OCI-LY7 (cell line): ENCODE data around the gene HACD2. TPM values are rescaled to one million over a fixed set of nuclear protein-coding genes. Genes with fewer than 3 reads are reported as not detected.

Source experiments
- BruUV-seq: library from RNA; stranded (reverse); fragments of 400-500 nt; replicated peaks from 2 replicates; lab custom pipeline; 2021; lab: Mats Ljungman, UMichigan
- CTCF ChIA-PET: fragments of 300-600 bp; sonication (Branson Sonifier 250); formaldehyde crosslinking; loops from one replicate; lab custom pipeline; 2022; ENCODE audit warnings: antibody characterized with exemption; ENCODE audit not compliant: unreplicated experiment; lab: Charles Lee
- POLR2A ChIA-PET: fragments of 300-600 bp; sonication (Branson Sonifier 250); formaldehyde crosslinking; loops from one replicate; lab custom pipeline; 2022; ENCODE audit warnings: antibody characterized with exemption; lab: Charles Lee
- DNase-seq: peaks from one replicate; pipeline ENCODE4 v3.0.0-alpha.2; 2015; ENCODE audit warnings: low spot score
- H2AFZ ChIP-seq: fragments of 200-600 bp; sonication (generic), shearing (Covaris generic); 2 replicates; pipeline ENCODE4 v1.6.1; 2014; ENCODE audit warnings: mild to moderate bottlenecking, antibody characterized with exemption, low read length, moderate library complexity
- H3K27ac ChIP-seq: fragments of 200-600 bp; sonication (generic); 2 replicates; pipeline ENCODE4 v1.5.1; 2014; ENCODE audit warnings: mixed run types, low read depth, mild to moderate bottlenecking, moderate library complexity, low read length, inconsistent platforms; ENCODE audit not compliant: poor library complexity, severe bottlenecking
- H3K36me3 ChIP-seq: fragments of 200-600 bp; sonication (generic); 2 replicates; pipeline ENCODE4 v1.6.1; 2014; ENCODE audit warnings: mild to moderate bottlenecking, antibody characterized with exemption, low read length, moderate library complexity, mixed read lengths; ENCODE audit not compliant: insufficient read depth
- H3K4me1 ChIP-seq: fragments of 200-600 bp; sonication (generic); 2 replicates; pipeline ENCODE4 v1.5.1; 2014; ENCODE audit warnings: mild to moderate bottlenecking, low read length; ENCODE audit not compliant: insufficient read depth, poor library complexity, severe bottlenecking
- H3K4me2 ChIP-seq: fragments of 200-600 bp; sonication (generic); 2 replicates; pipeline ENCODE4 v1.6.1; 2014; ENCODE audit warnings: mild to moderate bottlenecking, low read length
- H3K4me3 ChIP-seq: fragments of 200-600 bp; sonication (generic); 2 replicates; pipeline ENCODE4 v1.5.1; 2014; ENCODE audit warnings: mild to moderate bottlenecking, low read depth, low read length; ENCODE audit not compliant: poor library complexity, severe bottlenecking
- H3K79me2 ChIP-seq: fragments of 200-600 bp; sonication (generic); 2 replicates; pipeline ENCODE4 v1.6.1; 2016; ENCODE audit warnings: low read depth, mild to moderate bottlenecking, low read length, moderate library complexity, mixed read lengths; ENCODE audit not compliant: insufficient read depth
- H3K9me2 ChIP-seq: fragments of 200-600 bp; sonication (generic); 2 replicates; pipeline ENCODE4 v1.6.1; 2016; ENCODE audit warnings: mild to moderate bottlenecking, low read length, mixed read lengths; ENCODE audit not compliant: insufficient read depth
- H3K9me3 ChIP-seq: fragments of 200-600 bp; sonication (generic); 2 replicates; pipeline ENCODE4 v1.6.1; 2014; ENCODE audit warnings: mild to moderate bottlenecking, mixed run types, low read length, mixed read lengths
- H4K20me1 ChIP-seq: fragments of 200-600 bp; sonication (generic); 2 replicates; pipeline ENCODE4 v1.6.1; 2014; ENCODE audit warnings: mild to moderate bottlenecking, antibody characterized with exemption, low read length, moderate library complexity, mixed read lengths; ENCODE audit not compliant: insufficient read depth
- CTCF ChIP-seq: fragments of 200-600 bp; sonication (generic); conservative IDR thresholded peaks from 2 replicates; pipeline ENCODE4 v1.5.1; 2014; ENCODE audit warnings: mild to moderate bottlenecking, antibody characterized with exemption, low read length, moderate library complexity, mixed read lengths
- EZH2phosphoT487 ChIP-seq: fragments of 200-600 bp; sonication (generic); IDR thresholded peaks from 2 replicates; pipeline ENCODE4 v1.6.1; 2018; ENCODE audit warnings: low read depth, borderline replicate concordance, mild to moderate bottlenecking, mixed run types, antibody characterized with exemption, low read length, moderate library complexity, mixed read lengths
- intact Hi-C: fragments of 100-400 bp; cut with micrococcal nuclease; formaldehyde crosslinking; loops from one replicate; pipeline ENCODE4 v1.10.0; 2022; ENCODE audit not compliant: unreplicated experiment
- total RNA-seq, 2 experiments: library from RNA; depleted of rRNA in 1 of 2; stranded (reverse); fragments of >200 nt in 1 of 2; shearing (Covaris generic) in 1 of 2; gene quantifications; 2 replicates each; pipeline ENCODE4 v1.2.3, GENCODE V29; 2014 to 2022

Gene HACD2
- total RNA-seq, 2 experiments from 2014 or later = 10.2 to 22.5 TPM

DNA sequence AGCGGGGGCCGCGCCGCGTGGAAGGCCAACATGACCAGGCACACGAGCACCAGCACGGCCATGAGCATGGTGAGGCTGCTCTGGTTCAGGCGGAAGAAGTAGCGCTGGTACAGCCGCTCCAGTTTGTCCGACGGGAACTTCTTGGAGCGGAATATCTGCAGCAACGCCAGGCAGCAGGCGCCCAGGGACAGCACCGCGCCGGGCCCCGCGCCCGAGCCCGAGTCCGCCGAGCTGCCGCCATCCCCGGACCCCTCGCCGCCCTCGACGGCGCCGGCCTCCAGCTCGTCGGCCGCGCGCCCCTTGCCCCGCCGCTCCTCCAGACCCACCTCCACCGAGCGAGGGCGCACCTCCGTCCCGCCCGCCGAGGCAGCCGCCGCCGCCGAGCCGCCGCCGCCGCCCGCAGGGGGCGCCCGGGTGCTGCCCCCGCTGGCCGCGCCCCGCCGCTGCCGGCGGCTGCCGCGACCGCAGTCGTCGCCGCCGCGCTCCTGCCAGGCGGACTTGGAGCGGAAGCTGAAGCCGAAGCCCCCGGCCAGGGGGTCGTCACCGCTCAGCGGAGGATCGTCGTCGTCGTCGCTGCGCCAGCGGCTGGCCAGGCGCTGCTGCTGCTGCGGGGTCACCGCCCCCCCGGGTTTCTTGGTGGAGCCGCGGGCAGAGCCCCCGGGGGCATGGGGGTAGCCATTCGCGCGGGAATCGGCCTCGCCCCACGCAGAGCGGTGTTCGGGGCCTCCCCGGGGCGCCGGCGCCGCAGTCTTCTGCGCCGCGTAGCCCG is 136.9 kb downstream of the HACD2 start:
- no peak overlapping the region for H3K27ac ChIP-seq
- H3K9me3 ChIP-seq = no peaks in the 10 kb centered on the region
- no peak overlapping the region for H3K4me2 ChIP-seq
- no peak overlapping the region for H2AFZ ChIP-seq
- no TSS peak for BruUV-seq
- H3K4me3 ChIP-seq = no peak overlapping the region
- POLR2A ChIA-PET = no interaction called here
- no peaks in the 10 kb centered on the region for H4K20me1 ChIP-seq
- intact Hi-C loops = no loop called here
- CTCF ChIA-PET = no interaction called here
- no peaks in the 10 kb centered on the region for H3K4me1 ChIP-seq
- no peaks in the 10 kb centered on the region for H3K79me2 ChIP-seq
- H3K36me3 ChIP-seq = no peaks in the 10 kb centered on the region
- no peaks in the 10 kb centered on the region for H3K9me2 ChIP-seq
- no peak for TF ChIP-seq EZH2phosphoT487
- no peak for TF ChIP-seq CTCF
- no peak for DNase-seq

DNA sequence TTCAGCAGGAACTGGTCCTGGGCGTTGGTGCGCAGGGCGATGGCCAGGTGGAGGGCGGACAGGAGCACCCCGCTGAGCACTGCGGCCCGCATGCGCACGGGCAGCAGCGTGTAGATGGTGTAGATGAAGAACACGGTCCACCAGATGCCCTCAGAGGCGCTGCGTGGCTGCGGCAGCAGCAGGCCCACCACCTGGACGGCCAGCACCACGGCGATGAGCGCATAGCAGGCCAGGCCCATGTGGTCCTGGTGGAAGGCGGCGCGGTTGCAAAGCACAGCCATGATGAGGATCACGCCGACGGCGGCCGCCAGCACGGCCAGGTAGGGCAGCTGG is 137.5 kb downstream of the HACD2 start:
- Histone ChIP-seq H3K4me2 (no peak overlapping the region), H3K79me2 (no peaks in the 10 kb centered on the region), H3K27ac (no peak overlapping the region), H3K36me3 (no peaks in the 10 kb centered on the region), H3K4me1 (no peaks in the 10 kb centered on the region), H3K9me3 (no peaks in the 10 kb centered on the region), H3K9me2 (no peaks in the 10 kb centered on the region), H3K4me3 (no peak overlapping the region), H4K20me1 (no peaks in the 10 kb centered on the region), H2AFZ (no peak overlapping the region)
- CTCF ChIA-PET = no interaction called here
- POLR2A ChIA-PET = no interaction called here
- no TSS peak for BruUV-seq
- intact Hi-C loops = no loop called here
- no peak for TF ChIP-seq CTCF
- TF ChIP-seq EZH2phosphoT487 = no peak
- DNase-seq = no peak

- TF ChIP-seq CTCF = no peak
- TF ChIP-seq EZH2phosphoT487 = no peak
- ChIA-PET POLR2A (interaction anchor here (0.5 kb wide), 1 partner anchor 1013 kb away, joined by 3 read pairs; no protein-coding TSS in a partner anchor), CTCF (no interaction called here)
- no peaks in the 10 kb centered on the region for H4K20me1 ChIP-seq
- no peak for DNase-seq
- no peaks in the 10 kb centered on the region for H3K9me3 ChIP-seq
- no peak overlapping the region for H2AFZ ChIP-seq
- no peak overlapping the region for H3K27ac ChIP-seq
- no peaks in the 10 kb centered on the region for H3K79me2 ChIP-seq
- H3K9me2 ChIP-seq = no peaks in the 10 kb centered on the region
- no peak overlapping the region for H3K4me3 ChIP-seq
- no TSS peak for BruUV-seq
- H3K4me1 ChIP-seq = no peaks in the 10 kb centered on the region
- no peak overlapping the region for H3K4me2 ChIP-seq
- intact Hi-C loops = no loop called here
- H3K36me3 ChIP-seq = no peaks in the 10 kb centered on the region
These were observed 138.2 kb downstream of the HACD2 start for GRCh38 chr3:123446610-123447109.
